ENCODE measurements around the gene KCNJ16.
"Not testable (repeated sequence)": the region's sequence is repeated elsewhere in the genome, so short reads cannot be mapped to it uniquely, and the experiment has no call there.

Gene KCNJ16
- 0 to 0.20 (median 0) reads per million in 18 experiments for total RNA-seq

DNA sequence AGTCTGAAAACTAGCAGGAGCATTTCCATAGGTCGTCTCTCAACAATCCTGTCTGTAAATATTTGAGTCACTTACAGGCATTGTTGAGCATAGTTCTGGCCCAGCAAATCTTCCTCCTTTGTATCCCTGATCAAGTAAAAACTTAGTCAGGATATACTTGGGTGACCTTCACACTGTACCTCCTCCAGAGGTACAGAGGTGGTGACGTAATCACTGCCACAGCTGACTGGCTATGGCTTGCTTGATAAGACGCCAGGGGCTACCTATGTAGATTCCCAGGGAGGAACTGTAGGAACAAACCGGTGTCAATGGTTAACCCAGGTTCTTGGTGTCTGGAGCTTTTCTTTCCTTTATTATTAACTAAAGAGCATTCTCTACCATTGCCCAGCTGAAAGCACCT, at the start of gene KCNJ16:
Gene KCNJ16, plus strand, starts transcription at position 270 of the 400 bp plus-strand sequence. CDS start 56,863 bp downstream, outside the sequence.
- DNase-seq, result no peak

DNA sequence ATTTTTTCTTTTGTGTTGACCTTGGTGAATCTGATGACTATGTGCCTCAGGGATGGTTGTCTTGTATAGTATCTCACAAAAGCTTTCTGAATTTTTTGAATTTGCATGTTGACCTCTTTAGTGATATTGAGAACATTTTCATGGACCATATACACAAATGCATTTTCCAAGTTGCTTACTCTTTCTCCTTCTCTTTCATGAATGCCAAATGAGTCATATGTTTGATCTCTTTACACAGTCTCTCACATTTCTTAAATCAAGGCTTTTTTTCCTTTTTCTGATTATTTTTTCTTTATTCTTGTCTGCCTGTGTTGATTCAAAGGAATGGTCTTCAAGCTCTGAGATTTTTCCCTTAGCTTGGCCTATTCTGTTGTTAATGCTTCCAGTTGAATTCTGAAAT, 46.6 kb upstream of the KCNJ16 start:
- no peak for DNase-seq

DNA sequence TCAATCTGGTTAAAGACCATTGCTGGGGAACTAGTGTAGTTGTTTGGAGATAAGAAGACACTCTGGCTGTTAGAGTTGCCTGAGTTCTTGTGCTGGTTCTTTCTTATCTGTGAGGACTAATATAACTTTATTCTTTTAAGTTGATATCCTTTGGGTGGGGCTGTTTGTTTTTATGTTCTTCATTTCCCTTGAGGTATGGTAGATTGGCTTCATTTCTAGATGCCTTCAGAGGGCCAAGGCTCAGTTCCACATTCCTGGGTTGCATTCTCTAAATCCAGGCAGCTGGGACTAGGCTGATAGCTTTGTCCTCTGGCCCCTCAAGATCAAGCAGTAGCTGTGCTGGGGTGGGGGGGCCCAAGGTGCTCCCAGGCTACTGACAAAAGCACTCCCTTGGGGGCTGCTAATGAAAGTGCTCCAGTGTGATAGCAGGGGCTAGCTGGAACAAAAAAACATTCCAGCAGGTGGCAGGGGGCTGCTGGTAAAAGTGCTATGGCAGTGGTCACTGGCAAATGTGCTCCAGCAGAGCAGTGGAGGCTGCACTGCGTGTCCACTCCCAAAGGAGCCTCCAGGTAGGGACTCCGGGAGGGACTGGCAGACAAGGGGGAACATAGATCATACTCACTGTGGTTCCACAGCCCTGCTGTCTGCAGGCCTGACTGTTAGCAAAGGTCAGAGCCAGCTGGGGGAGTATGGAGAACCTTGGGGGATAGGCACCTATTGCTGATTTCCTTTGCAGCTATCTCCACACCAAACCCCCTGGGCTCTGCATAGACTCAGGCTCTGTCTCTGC, 45.9 kb upstream of the KCNJ16 start:
- no peak for DNase-seq

DNA sequence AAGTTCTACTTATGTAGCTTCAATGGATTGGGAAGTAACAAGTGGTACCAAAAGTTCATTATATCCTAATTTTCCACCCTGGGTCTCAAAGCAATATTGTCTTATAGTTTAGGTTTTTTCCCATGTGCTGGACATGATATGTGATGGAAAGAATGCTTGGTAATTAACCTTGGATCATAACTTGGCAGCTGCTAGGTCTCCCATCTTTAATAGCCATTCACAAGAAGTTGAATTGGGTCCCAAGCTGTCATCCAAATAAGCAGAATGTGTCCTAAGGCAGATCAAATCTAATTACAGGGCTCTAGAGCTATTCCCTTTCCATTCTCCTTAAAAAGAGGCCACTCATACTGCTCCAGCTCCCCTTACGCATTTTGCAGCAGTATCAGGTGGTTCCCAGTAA, 44.7 kb upstream of the KCNJ16 start:
- DNase-seq, result no peak

DNA sequence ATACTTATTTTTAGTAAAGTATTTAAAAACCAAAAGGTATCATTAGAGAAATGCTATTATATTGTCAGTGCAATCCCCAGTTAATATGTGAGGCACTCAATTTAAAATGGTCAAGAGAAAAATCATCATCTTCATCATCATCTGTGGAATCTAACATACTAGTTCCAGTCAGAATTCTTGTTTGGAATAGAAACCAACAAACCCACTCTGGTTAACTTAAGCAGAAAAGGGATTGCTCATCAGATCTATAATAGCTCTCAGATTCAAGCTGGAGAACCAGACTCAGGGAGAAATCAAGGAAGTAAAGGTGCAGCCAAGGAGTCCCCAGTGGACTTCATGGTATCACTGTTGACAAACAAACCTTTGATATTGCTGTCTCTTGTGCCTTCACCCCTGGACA, 43.7 kb upstream of the KCNJ16 start:
- no peak for DNase-seq

DNA sequence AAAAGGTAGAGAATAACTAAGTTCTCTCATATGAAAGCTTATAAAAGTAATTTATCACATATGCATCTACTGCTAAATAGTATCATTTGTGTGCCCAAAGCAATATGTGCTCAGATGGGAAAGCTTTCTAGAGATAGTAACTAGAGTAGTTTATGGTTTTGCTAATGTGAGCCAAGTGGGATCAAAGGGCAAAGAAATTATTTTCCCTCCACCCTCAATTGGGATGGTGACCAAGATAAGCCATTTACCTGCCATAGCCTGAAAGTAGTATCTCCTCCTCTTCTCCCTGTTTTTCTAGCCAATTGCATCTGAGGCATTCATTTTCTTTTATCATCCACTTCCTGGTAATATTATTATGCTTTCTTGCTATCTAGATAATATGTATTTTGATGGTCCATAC, 41.9 kb upstream of the KCNJ16 start:
- no peak for DNase-seq

DNA sequence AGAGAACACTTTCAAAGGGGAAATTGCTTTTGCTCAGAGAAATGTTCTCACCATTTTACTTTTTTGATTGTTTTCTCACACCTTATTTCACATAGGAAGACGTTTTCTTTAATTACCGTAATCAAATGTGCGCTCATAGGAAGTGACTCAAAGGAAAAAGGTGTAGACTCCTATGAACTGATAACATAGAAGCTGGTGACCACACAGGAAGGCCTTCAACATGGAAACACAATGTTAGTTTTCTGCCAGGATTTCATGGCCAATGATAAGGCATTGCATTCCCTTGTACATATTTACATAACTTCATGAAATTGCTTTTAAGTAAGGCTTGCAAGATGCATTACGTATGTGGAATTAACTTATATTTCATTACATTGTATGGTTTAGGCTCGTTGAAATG, 40.9 kb upstream of the KCNJ16 start:
- no peak for DNase-seq

DNA sequence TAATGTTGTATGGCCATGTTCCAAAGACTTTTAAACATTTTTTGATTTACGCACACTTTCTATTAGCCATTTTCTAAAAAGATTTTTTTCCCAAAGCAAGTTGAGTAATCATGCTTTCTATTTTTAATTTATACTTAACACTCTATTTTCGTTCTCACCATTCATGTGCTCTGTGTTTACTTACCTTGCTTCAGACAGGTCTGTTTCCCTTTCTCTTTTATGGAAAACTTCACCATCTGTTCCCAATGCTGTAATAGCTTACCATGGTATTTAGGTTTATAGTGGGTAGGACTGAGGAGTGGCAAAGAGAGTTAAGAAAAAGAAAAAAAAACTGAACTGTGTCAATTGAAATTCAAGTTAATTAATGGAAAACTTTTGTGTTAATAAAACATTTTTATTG, 37.5 kb upstream of the KCNJ16 start:
- no peak for DNase-seq

DNA sequence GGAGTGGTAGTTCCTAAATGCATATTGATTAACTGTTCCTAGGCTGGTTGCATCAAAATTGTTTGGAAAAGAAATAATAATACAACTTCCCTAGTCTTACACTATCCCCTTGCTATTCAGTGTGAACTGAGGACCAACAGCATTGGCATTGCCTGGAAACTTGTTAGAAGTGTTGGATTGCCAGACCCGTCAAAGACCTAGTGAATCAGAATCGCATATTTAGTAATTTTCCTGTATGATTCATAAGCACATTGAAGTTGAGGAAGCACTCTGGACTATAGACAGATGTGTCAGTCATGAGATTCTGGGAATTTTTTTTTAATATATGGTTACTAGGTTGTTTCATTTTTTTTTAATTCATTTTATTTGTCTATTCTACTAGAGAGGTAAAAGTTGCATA, 34.7 kb upstream of the KCNJ16 start:
- peak; percentile 66 to 74 for DNase-seq

DNA sequence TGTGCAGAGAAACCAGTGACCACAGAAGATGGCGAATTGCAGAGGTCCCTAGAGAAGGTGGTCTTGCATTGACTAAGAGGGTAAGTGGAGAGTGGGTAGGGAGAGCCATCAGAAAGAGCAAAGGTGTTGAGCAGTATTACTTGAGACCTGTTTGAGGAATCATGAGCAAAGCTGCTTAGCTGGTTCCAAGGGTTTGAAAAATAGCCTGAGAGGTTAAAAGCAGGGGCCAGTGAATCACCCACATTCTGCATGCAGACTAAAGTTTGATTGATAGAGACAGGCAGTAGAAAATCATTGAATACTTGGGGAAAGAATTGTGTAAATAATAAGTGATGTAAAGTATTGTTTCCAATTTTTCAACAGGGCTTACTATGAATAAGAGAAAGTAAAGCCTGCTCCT, 34.0 kb upstream of the KCNJ16 start:
- DNase-seq, result no peak

DNA sequence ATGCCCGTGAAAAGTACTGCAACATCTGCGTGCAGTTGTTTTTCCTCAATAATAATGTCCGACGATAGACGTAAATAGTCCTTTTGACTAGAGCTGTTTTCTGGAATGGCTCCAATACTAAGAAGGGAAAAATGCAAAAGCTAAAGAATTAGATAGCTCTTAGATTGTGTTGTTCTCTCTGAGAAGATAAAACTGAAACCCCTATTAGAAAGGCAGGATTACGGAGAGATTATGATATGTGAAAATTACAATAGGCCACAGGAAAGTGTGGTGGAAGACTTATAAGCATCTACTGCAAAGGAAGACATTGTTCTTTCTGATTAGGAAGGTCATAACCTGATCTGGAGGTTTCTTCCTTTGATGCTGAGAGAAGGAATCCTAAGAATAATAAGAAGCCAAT, 33.5 kb upstream of the KCNJ16 start:
- DNase-seq, result no peak

DNA sequence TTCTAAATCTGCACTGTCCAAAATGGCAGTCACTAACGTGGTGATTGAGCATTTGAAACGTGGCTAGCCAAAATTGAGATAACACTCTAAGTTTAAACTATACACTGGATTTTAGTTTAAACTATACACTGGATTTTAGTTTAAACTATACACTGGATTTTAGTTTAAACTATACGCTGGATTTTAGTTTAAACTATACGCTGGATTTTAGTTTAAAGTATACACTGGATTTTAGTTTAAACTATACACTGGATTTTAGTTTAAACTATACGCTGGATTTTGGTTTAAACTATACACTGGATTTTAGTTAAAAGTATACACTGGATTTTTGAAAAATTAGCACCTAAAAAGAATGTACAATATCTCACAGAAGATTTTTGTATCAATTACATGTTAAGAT, 29.2 kb upstream of the KCNJ16 start:
- DNase-seq, result not testable (repeated sequence)

DNA sequence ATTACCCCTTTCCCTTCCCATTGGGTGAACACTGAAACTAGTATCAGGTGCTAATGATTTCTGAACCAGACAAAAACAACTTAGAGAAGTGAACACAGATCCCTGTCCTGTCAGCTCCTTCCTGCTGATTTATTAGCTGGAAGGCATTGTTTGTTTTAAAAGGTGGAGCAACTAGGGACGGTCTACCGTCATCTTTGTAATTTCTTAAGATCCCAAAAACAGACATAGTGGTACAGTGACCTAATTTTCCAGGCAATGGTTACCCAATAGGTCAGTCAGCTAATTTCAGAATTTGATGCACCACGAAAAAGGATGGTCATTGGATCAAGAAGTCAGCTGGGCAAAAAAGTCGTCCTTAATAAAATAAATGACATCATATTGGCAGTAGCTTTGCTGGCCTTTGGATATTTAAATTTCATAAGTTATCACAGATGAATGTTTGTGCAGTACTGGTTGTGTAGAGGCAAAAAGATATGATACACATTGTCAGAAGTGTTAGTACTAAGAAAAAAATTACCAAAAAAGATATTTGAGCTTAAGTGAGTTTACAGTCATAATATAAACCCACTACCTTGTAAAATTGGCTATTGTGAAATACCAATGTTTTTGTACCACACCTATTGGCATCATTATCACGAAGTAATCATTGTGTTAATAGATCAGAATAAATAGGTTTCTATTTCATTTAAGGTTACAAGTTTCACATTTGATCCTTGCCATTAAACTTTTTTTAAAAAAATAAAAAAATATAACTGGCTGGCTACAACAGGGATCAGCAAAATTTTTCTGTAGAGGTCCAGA, 27.2 kb upstream of the KCNJ16 start:
- peak in 1 of 2 donors; percentile 3 for DNase-seq

DNA sequence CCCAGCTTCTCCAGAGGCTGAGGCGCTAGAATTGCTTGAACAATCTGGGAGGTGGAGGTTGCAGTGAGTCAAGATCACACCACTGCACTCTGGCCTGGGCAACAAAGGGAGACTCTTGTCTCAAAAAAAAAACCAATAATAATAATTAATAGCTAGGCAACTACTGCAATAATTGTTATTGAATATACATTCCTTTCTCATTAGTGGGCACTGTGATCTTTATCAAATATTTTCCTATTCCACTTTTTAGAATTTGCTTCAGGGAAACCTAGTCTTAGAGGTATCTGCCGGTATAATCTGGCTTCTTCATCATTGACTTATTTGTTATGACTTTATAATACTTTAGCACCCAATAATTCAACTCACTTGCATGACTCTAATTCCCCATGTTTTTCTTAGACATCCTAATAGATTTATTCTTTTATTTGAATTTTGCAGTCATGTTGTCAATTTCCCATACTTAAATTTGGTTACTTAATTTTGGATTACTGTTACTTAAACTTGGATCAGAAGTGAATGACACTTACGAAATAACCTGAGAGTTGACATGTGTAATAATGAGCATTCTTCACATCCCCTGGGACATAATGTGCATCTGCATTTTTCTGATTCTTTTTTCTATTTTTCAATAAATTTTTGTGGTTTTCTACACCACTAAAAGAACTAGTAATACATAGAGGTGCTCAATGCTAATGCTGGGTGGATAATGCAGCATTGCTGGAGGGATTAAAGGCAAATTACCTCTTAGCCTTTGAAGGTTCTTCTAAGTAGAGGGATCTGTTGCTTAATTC, 25.0 kb upstream of the KCNJ16 start:
- no peak for DNase-seq

DNA sequence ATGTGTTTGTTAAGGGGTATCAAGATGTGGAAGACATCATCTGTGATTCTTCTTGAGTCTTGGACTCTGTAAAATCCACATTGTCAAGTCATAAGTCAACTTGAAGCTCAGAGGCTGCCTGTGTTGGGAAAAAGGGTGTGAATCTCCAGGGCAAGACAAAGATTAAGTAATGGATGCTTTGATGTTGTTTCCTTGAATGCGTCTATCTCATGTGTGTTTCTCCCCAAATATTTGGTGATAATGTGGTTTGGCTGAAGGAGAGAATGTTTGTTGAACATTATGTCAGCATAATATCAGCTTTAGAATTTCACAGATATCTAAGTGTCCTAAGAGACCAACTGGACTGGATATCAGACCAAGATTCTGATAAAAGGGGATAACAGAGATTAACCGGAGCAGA, 24.1 kb upstream of the KCNJ16 start:
- no peak for DNase-seq

DNA sequence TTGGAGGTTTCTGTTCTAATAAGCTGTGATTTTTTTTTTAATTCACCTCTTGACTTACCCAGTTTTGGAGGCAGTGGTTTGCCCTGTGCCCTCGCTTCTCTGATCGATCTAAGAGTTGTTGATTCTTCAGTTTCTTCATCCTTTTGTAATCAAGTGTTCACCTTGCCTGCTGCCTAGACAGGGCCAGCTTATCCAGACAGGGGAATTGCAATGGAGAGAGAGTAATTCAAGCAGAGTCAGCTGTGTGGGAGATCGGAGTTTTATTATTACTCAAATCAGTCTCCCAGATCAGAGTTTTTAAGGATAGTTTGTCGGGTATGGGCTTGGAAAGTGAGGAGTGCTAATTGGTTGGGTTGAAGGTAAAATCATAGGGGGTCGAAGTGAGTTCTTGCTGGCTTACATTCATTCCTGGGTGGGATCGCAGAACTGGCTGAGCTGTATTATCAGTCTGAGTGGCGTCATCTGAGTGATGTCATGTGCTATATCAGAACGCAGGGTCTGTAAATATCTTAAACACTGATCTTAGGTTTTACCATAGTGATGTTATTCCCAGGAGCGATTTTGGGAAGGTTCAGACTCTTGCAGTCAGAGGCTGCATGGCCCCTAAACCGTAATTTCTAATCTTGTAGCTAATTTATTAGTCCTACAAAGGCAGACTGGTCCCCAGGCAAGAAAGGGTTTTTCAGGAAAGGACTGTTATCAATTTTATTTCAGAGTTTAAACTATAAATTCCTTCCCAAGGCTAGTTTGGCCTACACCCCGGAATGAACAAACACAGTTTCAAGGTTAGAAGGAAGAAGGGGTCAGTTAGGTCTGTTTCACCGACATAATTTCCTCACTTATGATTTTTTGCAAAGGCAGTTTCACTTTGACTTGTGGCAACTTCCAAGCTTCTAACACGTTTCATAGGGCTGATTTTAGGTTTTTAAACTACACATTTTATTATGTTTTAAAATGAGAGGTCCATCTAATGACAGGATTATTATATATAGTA, 21.5 kb upstream of the KCNJ16 start:
- DNase-seq, result no peak

DNA sequence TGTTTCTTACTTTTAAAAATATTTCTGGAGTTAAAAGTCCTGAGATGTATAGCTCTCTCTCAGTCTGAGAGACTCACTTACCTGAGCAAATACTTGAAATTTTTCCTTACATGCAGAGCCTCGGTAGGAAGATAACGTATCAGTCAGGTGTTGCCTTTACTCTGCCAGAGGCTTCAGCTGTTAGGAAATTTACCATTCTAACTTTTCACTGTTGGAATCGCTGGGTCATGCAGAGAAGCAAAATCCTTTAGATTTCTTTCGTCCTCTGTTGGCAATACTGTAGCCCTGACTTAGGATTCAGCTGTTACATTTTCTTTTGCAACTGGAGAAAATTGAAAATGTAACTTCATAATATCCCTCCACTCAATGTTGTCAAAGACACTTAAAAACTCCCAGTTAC, 20.0 kb upstream of the KCNJ16 start:
- DNase-seq, result no peak

DNA sequence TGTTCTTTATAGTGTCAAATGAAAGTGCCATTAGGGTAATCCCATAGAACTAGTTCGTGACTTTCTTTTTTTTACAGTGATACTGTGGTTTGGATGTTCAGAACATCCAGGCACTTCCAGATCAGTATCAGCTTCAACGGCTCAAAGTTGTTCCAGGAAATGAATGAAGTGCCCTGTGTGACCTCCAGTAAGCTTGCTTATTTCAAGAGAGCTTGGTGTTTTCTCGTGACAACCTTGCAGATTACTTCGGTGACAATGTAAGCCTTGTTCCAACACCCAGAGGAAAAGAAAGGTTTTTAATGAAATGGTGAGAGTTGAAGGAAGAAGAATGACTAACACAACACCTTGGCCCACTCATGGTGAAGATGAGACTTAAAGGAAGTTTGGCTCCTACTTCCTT, 16.0 kb upstream of the KCNJ16 start:
- DNase-seq, result no peak

DNA sequence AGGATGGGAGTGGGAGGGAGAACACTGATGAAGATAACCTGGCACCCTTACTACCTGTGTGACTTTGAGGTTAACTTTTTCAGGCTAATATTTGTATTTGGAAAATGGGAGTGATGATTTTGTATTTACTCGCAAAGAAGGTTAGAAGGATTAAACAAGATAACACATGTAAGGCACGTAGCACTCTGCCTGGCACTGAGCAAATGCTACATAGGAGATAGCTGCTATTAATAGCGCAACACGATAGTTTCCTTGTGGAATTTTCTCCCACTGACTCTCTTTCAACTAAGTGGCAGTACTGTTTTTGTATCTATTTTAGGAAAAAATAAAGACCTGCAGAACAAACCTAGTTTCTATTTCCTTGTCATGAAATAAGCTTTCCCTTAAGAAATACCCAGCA, 15.4 kb upstream of the KCNJ16 start:
- no peak for DNase-seq

DNA sequence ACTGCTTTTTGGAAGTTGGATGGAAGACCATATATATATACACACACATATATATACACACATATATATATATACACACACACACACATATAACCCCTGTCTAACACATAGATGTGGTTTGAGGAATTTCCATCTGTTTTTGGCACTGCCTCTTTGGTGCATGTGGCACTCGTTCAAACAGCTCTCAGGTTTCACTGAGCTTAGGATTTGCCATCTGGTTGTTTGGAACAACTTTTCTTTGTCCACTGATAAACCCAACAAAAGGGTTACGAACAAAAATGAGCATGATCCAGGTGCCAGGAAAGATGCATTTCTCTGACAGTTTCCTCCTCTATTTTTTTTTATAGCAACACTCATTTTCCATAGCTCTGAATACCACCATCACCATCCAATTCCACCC, 14.6 kb upstream of the KCNJ16 start:
- DNase-seq, result no peak

DNA sequence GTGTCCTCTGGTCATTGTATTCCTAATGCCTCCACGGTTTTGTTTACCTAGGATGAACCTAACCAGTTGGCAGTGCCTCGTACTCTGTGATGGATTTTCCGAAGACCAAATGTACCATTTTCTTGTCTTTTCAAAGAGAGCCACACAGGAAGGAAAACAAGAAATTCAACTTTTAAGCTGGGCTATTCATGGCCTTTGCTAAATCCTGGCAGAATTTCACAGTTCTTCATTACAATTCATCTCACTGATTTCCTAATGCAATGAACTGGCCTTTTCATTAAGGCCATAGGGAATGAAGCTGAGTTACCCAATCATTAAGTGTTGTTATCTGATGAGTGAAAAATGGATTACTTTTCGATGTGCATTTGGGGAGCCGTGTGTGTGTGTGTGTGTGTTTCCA, 7.9 kb upstream of the KCNJ16 start:
- DNase-seq, result no peak

Measured in inflammatory macrophage (primary cell).